Measurements from ENCODE around the gene HGS.

DNA sequence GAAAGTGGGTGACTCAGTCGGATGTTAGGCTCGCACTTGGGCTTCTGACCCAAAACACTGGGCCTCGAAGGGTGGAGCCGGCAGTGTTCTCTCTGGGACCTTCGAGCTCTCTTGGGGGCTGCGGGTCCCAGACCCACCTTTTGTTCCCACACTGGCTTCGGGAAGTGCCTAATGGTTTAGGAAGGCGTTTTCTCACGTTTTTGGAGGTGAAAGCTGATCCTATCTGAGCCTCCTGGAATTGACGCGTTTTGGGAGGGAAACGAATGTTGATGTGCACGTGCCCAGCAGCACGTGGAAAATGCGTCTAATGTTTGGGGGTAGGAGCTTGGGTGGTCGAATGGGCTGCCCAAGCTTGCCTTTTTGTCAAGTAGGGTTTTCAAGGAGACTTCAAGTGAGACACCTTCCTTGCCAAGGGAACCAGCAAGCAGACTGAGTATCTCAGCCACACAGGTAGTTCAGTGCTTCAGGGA is 666 bp downstream of the HGS start:
- TF ChIP-seq EZH2 (IDR thresholded peaks at IDR 0.05; ENCODE audit: insufficient read depth, poor library complexity, severe bottlenecking) = no peak
- no peak for TF ChIP-seq EZH2phosphoT487 (IDR thresholded peaks at IDR 0.05; ENCODE audit: insufficient read depth, low read depth)
